NCI-H748 treated with DMSO at 0.1 percent for 48 hours (cell line): ENCODE measurements around the gene PCAT6.
"Not testable (repeated sequence)": the region's sequence is repeated elsewhere in the genome, so short reads cannot be mapped to it uniquely, and the experiment has no call there.

ENCODE experiments used
- DNase-seq: peaks from one replicate; lab custom pipeline; 2025; lab: John Stamatoyannopoulos, UW

The PCAT6 gene

GRCh38 chr1:202807451-202807925, 3.3 kb upstream of the PCAT6 start:
- no peak for DNase-seq

DNA sequence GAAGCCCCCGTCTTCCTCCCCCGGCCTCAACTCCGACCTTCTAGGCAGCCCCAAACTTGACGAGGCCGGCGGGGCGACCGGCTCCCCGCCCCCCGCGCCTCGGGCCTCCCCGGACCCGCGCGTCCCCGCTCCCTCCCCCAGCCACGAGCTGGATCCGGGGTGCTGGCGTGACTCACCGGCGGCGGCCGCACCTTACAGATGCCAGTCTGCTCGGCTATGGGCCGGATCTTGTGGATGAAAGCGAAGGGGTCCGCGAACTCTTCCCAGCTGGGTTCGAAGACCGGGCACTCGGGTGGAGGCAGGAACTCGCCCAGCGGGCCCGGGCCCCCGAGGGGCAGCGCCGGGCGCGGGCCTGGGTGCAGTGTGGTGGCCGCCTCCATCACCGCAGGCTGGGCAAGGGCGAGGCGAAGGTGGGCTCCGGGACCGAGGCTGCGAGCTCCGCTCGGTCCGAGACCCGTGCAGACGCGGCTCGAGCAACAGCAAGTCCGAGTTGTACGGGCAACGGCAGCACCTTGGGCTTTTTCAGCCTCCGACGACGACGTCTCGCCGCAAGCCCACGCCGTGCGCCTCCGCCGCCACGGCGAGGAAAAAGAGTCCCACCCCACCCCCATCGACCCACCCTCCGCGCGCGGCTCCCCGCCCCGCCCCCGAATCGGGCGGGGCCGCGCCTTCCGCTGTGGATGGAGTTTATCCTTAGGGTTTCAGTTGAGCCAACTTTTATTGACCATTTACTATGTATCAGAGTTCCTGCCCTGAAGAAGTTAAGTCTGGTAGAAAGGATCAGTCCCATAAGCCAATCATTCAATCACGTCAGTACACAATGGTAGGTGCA, 2.6 kb upstream of the PCAT6 start, which contains the start of gene KDM5B:
TSS of gene KDM5B (minus strand) at position 496 of the 832 bp plus-strand sequence. CDS start at position 380, 116 bp downstream.
- DNase-seq, result peak; percentile 11

DNA sequence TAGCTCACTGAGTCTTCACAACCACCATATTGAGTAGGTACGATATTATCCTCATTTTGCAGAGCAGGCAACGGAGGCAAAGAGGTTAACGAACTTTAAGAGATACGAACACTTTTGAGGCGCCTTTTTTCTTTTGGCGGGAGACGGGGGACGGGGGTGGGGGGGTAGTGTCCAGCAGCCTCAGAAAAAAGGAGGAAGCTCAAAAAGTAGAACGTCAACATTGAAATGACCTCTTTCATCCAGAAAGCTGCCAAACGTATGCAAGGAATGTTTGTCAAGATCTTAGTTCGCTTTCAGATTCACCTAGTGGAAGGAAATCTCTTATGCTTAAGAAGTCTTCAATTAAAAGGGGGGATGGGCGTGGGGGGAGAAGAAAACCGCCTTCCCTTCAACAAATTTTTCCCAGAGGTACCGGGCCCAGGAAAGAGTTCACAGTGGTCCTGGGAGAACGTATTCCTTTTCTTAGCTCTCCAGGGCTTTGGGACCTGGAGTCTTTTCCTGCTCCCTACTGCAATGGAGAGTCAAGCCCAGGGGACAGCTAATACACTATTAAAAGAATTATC, 1.1 kb upstream of the PCAT6 start:
- no peak for DNase-seq

GRCh38 chr1:202810193-202810614, 550 bp upstream of the PCAT6 start:
- no peak for DNase-seq

DNA sequence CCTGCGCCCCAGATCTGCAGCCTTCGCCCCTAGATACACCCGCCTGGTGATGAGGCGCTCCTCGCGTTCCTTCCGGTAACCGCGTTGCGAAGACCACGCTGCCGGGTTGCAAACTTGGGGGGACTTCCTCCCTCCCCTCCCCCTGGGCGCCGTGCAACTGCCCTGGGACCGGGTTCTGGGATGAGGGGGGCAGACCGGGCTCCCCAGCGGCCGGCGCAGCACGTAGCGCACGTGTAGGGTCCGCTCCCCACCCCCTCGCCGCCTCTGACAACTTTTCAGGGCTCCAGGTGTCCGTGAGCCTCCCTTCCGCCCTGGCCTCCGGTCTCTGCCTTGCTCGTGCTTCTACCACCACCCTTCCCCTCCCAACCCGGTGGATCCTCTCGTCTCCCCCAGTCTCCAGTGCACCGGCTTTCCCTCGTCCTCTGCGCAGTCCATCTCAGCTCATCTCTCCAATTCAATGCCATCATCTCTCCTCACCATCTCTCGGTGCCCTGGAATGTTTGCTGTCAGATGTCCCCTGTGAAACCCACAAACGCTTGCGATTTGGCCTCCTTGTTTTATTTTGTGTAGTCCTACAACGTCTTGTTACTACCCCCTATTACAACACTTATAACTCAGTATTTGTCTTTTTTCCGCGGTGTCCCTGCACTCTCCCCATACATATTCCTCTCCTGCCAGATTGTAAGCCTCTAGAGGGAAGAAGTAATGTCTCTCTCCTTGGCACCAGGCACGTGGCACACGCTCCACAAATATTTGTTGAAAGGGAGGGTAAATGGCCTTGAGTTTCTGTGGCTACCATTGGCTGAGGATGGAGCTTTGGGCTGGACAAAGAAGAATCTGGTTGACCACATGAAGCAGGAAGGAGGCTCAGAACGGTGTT, 782 bp downstream of the PCAT6 start:
- DNase-seq, result peak; percentile 5

GRCh38 chr1:202812176-202813026, 1.6 kb downstream of the PCAT6 start:
- no peak for DNase-seq

- no peak for DNase-seq
Observed at GRCh38 chr1:202815120-202815519, 4.4 kb downstream of the PCAT6 start.

DNA sequence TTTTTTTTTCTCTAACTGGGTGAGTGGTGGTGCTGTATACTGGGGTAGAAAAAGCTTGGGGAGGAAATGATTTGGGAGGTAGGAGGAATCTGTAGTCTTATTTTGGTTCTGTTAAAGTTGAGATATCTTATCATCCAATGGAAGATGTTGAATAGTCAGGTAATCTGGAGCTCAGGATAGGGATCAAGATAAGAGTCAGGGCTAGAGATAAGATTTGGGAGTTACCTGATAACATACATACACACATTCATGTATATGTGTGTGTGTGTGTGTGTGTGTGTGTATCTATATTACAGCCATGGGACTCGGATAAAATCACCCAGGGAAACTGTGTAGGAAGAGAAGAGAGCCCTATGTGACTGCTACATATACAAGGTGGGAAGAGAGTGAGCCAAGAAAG, 8.1 kb downstream of the PCAT6 start:
- DNase-seq, result no peak

GRCh38 chr1:202821467-202821866, 10.7 kb downstream of the PCAT6 start:
- DNase-seq, result no peak

DNA sequence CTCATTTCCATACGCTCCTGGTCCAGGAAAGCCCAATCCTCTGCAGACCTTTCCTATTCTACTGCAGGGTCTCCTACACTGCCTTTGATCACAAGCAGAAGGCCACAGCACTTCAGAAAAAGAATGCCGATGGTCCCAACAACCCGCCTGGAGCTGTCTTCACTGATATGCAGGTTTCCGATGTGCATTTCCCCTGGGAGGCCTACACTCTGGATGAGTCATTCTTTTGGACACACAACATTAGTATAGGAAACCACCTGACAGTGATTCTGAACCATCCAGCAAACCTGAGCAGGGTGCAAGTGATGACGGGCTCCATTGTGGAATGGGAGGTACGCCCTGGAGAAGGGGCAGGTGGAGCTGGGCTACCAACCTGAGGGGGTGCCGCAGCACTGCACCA, 15.0 kb downstream of the PCAT6 start:
- no peak for DNase-seq

DNA sequence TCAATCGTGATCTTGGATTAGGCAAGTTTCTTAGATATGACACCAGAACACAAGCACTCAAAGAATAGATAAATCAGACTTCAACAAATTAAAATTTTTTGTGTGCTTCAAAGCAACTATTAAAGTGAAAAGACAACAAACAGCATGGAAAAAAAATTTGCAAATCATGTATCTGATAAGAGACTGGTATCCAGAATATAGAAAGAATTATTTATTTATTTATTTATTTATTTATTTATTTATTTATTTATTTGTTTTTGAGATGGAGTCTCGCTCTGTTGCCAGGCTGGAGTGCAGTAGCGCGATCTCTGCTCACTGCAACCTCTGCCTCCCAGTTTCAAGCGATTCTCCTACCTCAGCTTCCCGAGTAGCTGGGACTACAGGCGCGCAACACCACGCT, 18.5 kb downstream of the PCAT6 start:
- not testable (repeated sequence) for DNase-seq

- DNase-seq, result no peak
Observed at GRCh38 chr1:202831906-202832305, 21.2 kb downstream of the PCAT6 start.

DNA sequence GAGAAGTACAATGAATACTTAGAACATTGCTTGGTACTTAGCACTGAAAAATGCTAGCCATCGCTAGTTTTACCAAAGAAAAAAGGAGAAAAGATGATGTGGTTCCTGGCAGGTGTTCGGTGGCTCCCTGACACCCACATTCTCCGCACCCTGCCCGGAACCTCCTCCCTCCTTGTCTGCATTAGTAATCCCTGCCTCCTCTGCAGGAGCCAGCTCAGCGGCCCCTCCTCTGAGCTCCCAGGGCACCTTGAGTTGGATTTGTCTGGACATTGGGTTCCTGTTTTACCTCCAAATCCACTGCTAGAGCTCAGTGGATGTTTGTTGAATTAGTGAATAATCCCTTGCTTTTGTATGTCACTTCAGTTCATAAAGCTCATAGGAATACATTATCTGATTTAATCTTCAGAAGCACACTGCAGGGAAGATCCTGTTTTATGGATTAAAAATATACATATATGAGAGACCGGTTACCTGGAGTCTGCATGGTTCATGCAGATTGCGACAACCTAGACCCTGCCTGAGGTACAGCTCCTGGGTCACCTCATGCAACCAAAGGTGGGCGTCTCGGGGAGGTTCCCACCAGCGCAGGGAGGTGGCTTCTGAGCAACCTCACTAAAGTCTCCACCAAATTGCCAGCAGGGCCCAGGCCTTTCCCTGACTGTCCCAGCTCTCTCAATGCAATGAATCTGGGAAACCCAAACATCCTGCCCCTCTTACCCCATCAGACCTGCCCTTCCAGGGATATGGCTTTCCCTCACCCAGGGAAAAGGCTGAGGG, 24.2 kb downstream of the PCAT6 start:
- DNase-seq, result no peak

DNA sequence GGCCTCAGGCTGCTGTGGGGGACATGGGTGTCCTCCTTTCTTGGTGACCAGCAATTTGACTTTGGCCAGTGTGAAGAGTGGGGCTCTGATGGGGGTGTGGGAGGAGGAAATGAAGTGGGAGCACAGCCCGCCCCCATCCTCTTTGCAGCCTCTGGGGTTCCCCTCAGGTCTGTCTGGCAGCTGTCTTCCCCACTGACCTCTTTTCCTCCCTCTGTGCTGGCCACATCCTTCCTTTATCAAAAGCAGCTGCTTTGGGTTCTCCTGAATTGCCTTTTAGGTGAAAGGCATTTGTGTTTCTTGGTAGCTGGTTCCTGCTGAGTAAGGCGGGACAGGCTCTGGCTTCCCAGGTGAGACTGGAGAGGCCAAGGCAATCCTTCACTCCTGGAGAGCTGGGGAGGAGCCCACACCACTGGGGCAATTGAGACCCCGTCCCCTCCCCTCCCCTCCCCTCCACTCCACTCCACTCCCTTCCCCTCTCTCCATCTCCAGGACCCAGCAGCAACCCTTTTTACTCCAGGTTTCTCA, 24.9 kb downstream of the PCAT6 start:
- DNase-seq, result no peak

- DNase-seq, result no peak
Observed at GRCh38 chr1:202836623-202837403, 26.1 kb downstream of the PCAT6 start.

DNA sequence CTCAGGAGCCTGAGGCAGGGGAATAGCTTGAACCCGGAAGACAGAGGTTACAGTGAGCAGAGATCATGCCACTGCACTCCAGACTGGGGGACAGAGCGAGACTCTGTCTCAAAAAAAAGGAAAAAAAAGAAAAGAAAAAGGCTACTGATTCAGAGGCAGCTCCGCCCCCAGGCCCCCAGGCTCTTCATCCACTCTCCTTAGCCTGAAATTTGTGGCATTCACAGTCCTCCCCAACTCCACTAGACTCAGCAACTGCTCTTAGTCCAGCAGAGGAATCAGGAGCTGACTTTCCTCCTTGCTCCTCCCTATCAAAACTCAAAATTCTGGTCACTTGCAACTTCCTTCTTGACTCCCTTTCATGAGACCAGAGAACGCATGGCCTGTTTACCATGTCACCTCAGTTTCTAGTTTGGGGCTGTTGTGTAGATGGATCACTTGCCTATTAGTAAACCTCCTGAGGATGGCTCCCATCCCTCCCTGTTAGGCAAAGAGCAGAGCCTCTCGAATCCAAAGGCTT, 27.1 kb downstream of the PCAT6 start:
- DNase-seq, result no peak

GRCh38 chr1:202843081-202843480, 32.3 kb downstream of the PCAT6 start:
- no peak for DNase-seq

GRCh38 chr1:202844259-202844658, 33.5 kb downstream of the PCAT6 start:
- no peak for DNase-seq

DNA sequence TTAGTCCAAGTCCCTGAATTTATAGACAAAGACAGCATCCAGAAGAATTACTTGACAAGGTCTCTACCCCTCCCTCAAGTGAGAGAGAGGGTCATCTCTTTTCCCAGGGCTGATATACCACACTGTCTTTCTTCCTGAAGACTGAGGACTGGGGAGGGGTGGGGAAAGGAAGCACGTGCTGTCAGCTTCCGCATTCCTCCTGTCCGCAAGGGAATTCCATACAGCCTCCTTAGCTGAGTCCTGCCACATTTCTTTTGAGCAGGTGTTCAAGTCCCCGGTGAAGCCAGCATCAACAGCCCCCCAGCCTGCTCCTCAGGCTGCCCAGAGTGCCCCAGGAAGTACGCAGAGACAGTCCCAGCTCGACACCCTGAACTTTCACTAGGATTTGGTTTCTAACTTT, 34.2 kb downstream of the PCAT6 start:
- no peak for DNase-seq

DNA sequence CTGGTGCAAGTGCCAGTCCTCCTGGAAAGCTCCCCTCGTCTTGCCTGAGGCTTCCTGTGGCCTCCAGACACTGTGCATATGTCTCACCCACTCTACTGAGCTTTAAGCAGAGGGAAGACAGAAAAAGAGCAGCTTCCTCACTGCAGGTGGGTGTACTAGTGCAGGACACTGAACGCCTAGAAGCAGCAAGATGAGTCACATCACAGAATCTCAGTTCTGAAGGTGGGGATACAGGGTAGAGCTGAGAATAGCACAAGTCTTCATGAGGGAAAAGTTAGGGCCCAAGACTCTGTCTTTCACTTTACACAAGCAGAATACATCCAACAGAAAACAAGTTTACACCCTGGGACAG, 37.4 kb downstream of the PCAT6 start:
- DNase-seq, result no peak
